COLO829 (cell line): ENCODE data around the gene RIT1.

Experiments
- DNase-seq: peaks from one replicate; pipeline ENCODE4 v3.0.0; 2012; ENCODE audit warnings: low spot score

RIT1 gene

GRCh38 chr1:155911156-155912055 lies at the start of gene RIT1:
Gene RIT1 (minus strand): TSS chr1:155911349. CDS start chr1:155910761, 588 bp downstream.
- DNase-seq, result peak; percentile 76

DNA sequence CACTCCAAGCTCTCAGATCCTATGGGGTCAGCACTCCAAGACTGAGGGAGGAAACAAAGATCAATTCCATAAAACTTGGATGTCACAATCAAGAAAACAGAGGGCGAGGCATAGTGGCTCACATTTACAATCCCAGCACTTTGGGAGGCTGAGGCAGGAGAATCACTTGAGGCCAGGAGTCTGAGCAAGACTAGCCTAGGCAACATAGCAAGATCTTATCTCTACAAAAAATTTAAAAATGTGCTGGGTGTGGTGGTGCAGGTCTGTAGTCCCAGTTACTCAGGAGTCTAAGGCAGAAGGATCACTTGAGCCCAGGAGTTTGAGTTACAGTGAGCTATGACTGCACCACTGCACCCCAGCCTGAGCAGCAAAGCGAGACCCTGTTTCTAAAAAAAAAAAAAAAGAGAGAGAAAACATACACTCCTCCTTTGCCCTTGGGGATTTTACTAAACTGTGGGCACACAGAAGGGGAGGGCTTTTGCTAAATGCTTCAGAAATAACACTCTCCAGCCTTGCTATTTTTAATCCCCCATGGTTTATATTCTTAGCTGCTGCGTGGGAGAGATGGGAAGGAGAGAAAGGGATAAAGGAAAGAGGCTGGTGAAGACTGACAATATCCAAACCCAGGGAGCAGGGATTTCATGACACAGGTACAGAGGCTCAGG lies 49.1 kb upstream of the RIT1 start:
- DNase-seq, result no peak

DNA sequence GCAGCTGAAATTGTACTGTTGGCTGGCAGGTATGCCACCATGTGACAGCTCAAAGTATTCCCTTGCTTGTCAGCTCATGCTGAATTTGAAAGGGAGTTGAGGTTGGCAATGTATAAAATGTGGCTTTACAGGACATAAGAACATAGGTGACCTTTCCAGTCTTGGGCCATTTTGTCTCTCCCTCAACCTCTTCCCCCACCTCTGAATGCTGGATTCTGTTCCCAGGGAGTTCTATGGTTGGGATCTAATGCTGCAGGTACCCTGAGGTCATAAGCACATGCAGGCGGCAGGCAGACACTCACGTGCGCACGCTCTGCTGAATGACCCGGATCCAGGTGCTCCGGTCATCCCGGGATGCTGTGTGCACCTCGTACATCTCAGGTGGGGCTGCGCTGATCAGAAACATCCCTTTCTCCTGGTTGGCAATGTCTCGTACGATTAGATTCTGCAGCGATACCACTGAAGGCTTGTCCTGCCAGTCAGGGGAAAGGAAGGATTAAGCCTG lies 46.3 kb upstream of the RIT1 start:
- no peak for DNase-seq

- no peak for DNase-seq
Observed at GRCh38 chr1:155954645-155955044, 43.5 kb upstream of the RIT1 start.

DNA sequence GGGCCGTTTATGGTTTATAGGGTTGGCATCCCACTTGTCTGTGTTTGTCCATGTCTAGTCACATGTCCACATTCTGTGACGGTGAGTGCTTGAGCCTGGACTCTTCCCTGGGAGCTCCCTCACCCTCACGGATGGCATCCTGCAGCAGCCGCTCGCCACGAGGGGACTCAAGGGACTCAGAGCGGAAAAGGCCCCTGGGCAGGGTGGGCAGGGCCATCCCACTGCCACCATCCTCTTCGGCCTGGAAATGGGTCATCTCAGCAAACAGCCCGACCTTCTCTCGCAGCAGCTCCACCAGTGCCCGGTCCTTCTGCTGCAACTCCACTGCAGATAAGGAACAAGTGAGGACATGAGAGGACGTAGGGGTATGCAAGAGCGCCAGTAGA lies 41.3 kb upstream of the RIT1 start:
- no peak for DNase-seq

- no peak for DNase-seq
Observed at GRCh38 chr1:155951753-155952504, 40.8 kb upstream of the RIT1 start.

DNA sequence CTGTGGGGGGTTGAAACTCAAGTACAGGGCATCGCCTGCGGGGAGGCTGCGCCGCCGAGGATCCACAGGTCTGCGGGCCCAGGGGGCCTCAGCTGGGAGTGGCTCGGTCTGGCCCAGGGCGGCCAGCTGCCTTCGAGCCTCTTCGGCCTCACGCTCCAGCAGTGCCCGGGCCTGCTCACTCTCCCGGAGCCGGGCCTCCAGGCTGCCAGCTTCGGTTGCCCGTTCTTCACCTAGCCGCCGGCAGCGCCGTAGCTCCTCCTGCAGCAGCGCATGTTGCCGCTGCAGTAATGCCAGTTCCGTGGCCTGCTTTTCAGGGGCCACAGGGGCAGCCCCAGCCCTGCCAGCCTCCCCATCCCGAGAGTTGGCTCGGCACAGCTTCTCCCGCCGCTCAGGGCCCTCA lies 39.7 kb upstream of the RIT1 start:
- DNase-seq, result no peak

DNA sequence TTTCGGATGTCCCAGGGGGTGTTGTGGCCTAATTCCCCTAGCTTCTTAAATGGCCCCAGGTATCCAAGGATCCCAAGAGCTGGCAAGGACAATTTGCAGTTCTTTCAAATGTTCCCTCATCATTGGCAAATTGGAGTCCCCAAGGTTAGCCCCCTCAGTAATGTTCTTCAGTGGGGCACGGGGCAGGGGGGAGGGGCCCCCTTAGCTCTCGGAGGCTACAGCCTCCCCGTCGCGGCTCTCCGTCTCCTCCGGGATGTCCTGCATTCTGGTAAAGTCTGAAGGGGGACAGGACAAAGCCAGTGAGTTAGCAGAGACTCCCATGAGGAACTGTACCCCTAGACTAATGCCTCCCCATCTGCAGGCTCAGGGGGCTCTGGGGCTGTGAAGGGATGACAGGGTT lies 36.6 kb upstream of the RIT1 start:
- DNase-seq, result no peak

DNA sequence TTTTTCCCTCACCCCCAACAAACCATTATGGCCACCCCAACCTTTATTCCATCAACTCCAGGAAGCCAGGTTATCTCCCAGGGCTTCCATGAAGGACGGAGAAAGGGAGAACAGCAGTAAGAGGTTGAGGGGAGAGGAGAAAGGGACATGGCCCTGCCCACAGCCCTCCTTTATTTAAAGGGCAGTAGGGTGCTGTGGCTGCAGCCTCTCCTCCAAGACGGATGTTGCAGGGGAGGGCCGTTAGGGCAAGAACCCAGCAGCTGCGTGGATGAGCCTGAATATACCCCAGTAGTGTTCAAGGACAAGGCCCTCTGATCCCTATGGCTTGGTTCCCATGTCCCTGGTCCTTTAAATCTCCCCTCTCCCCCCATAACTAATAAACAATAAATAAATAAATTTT lies 36.1 kb upstream of the RIT1 start:
- DNase-seq, result no peak

DNA sequence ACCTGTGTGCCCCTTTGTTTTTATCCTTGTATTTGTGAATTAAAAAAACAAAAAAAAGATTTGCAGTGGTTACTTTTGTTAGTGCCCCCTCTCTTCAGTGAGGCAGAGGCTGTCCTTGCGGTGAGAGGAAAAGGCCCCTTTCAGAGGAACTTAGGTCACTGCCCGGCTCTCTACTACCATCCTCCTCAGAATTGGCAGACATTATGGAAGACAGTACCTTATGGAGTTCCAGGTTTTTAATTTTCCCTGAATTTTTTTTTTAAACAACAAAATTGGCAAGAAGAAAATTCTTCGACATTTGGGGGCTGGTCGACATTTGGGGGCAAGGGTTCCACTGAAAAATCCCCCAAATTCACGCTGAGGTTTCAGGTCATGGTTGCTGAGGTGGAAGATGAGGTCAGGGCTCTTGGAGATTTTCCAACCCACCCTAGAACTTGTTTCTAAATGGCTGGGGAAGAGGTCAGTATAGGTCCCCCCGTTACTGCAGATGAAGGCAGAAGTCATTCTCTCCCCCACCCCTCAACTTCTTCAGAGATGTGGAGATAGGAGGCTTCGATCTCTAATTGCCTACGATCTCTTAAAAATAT lies 35.6 kb upstream of the RIT1 start:
- no peak for DNase-seq

GRCh38 chr1:155944444-155944799 lies 33.3 kb upstream of the RIT1 start:
- DNase-seq, result no peak

GRCh38 chr1:155942578-155943141 lies 31.5 kb upstream of the RIT1 start:
- DNase-seq, result no peak

DNA sequence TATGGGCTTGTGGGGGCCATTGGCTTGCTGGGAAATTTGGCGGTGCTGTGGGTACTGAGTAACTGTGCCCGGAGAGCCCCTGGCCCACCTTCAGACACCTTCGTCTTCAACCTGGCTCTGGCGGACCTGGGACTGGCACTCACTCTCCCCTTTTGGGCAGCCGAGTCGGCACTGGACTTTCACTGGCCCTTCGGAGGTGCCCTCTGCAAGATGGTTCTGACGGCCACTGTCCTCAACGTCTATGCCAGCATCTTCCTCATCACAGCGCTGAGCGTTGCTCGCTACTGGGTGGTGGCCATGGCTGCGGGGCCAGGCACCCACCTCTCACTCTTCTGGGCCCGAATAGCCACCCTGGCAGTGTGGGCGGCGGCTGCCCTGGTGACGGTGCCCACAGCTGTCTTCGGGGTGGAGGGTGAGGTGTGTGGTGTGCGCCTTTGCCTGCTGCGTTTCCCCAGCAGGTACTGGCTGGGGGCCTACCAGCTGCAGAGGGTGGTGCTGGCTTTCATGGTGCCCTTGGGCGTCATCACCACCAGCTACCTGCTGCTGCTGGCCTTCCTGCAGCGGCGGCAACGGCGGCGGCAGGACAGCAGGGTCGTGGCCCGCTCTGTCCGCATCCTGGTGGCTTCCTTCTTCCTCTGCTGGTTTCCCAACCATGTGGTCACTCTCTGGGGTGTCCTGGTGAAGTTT lies 30.8 kb upstream of the RIT1 start:
- DNase-seq, result no peak

- DNase-seq, result no peak
Observed at GRCh38 chr1:155940993-155941844, 30.1 kb upstream of the RIT1 start, which contains the start of gene RXFP4. Gene RXFP4 (plus strand): TSS chr1:155941638. CDS start chr1:155941710, 72 bp downstream.

GRCh38 chr1:155940482-155940992 lies 29.4 kb upstream of the RIT1 start:
- DNase-seq, result no peak

GRCh38 chr1:155938220-155938627 lies 27.1 kb upstream of the RIT1 start:
- peak; percentile 74 for DNase-seq

GRCh38 chr1:155934936-155935590 lies 23.9 kb upstream of the RIT1 start:
- no peak for DNase-seq

- peak; percentile 98 for DNase-seq
Observed at GRCh38 chr1:155934097-155934935, 23.2 kb upstream of the RIT1 start, which contains the start of gene KHDC4. Gene KHDC4 (minus strand): TSS chr1:155934413. CDS start chr1:155934373, 40 bp downstream.
